Dorsolateral prefrontal cortex (tissue), 118 donors: ENCODE results near the gene KRTAP10-8. TPM values are rescaled to one million over a fixed set of nuclear protein-coding genes. Genes with fewer than 3 reads are reported as not detected.

ENCODE experiments used
- total RNA-seq, 120 experiments: library from RNA; stranded (reverse); gene quantifications; one replicate each; pipeline versions ENCODE4 v1.2.3 to v1.2.4, GENCODE V29; 2022

Gene KRTAP10-8
- total RNA-seq, 120 experiments from 2014 or later = not detected

Other genes with a start within 250 kb of the KRTAP10-8 start
- 1 to 10 TPM in 42 of 120 experiments, under 1 TPM in 78; 0.15 to 4.1 (median 0.88) TPM for gene LRRC3, start 156.6 kb upstream of the KRTAP10-8 start, total RNA-seq
- under 1 TPM in 1 of 120 experiments, not detected in 119; 0.31 TPM for gene KRTAP10-1, start 71.9 kb upstream of the KRTAP10-8 start, total RNA-seq
- 1 to 10 TPM in 2 of 120 experiments, under 1 TPM in 2, not detected in 116; 0.44 to 1.8 (median 1.1) TPM for gene KRTAP10-2, start 60.6 kb upstream of the KRTAP10-8 start, total RNA-seq
- under 1 TPM in 3 of 120 experiments, not detected in 117; 0.53 to 0.59 (median 0.55) TPM for gene KRTAP10-3, start 53.3 kb upstream of the KRTAP10-8 start, total RNA-seq
- not detected for gene KRTAP10-4, start 38.4 kb upstream of the KRTAP10-8 start, total RNA-seq
- not detected for gene KRTAP10-5, start 31.5 kb upstream of the KRTAP10-8 start, total RNA-seq
- not detected for gene KRTAP10-6, start 19.6 kb upstream of the KRTAP10-8 start, total RNA-seq
- not detected for gene KRTAP10-7, start 11.5 kb upstream of the KRTAP10-8 start, total RNA-seq
- not detected for gene KRTAP10-9, start 15.0 kb downstream of the KRTAP10-8 start, total RNA-seq
- not detected for gene KRTAP10-10, start 25.3 kb downstream of the KRTAP10-8 start, total RNA-seq
- not detected for gene KRTAP10-11, start 34.3 kb downstream of the KRTAP10-8 start, total RNA-seq
- not detected for gene KRTAP12-4, start 42.6 kb downstream of the KRTAP10-8 start, total RNA-seq
- not detected for gene KRTAP12-3, start 45.9 kb downstream of the KRTAP10-8 start, total RNA-seq
- not detected for gene KRTAP12-2, start 54.8 kb downstream of the KRTAP10-8 start, total RNA-seq
- gene KRTAP12-1, start 70.1 kb downstream of the KRTAP10-8 start, total RNA-seq = under 1 TPM in 1 of 120 experiments, not detected in 119; 0.91 TPM
- gene KRTAP10-12, start 85.1 kb downstream of the KRTAP10-8 start, total RNA-seq = not detected
- 1 to 10 TPM in 1 of 120 experiments, under 1 TPM in 66, not detected in 53; 0.12 to 1.0 (median 0.28) TPM for gene TSPEAR, start 99.5 kb downstream of the KRTAP10-8 start, total RNA-seq
- gene UBE2G2, start 189.7 kb downstream of the KRTAP10-8 start, total RNA-seq = 100 to 1,000 TPM in 7 of 120 experiments, 10 to 100 TPM in 113; 62.2 to 111 (median 84.5) TPM
- gene SUMO3, start 206.0 kb downstream of the KRTAP10-8 start, total RNA-seq = 100 to 1,000 TPM in 16 of 120 experiments, 10 to 100 TPM in 104; 44.1 to 127 (median 83.9) TPM